ENCODE data around the gene ERCC6L. TPM values are rescaled to one million over a fixed set of nuclear protein-coding genes. Genes with fewer than 3 reads are reported as not detected.

The ERCC6L gene
- polyA plus RNA-seq, 1 donor (not counting 4 experiments of a cell fraction or from before 2014, with no cell fraction given), result 4.1 TPM

DNA sequence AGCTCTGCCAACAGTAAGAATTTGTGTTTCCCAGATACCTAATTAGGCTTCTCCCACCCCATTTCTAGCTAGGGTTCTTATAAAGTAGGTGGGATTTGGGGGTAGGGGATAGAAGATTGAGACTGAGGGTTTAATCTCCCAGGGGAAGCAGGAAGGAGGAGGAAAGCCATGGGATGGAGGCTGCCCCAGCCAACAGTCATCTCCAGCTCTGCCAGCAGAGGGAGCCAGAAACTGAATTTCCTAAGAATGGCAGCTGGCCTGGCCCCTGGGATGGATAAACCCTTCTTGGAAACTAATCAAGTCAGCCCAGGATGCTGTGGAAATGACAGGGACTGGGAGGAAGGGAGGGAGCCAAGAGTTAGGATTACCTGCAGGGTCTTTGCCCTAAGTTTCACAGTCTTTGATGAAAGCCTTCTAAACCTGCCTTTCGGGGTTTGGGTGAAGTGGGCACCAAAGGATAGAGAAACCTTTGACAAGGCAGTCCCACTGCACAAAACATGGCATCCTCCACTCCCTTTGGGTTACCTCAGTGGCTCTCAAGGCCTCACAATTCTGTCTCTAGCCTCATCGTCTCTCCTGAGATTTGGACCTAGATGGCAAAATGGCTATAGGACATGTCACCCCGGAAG is 6.7 kb upstream of the ERCC6L start:
- no peak for TF ChIP-seq EZH2 (IDR thresholded peaks at IDR 0.05; ENCODE audit: low read length)
- TF ChIP-seq, protein P1, sequence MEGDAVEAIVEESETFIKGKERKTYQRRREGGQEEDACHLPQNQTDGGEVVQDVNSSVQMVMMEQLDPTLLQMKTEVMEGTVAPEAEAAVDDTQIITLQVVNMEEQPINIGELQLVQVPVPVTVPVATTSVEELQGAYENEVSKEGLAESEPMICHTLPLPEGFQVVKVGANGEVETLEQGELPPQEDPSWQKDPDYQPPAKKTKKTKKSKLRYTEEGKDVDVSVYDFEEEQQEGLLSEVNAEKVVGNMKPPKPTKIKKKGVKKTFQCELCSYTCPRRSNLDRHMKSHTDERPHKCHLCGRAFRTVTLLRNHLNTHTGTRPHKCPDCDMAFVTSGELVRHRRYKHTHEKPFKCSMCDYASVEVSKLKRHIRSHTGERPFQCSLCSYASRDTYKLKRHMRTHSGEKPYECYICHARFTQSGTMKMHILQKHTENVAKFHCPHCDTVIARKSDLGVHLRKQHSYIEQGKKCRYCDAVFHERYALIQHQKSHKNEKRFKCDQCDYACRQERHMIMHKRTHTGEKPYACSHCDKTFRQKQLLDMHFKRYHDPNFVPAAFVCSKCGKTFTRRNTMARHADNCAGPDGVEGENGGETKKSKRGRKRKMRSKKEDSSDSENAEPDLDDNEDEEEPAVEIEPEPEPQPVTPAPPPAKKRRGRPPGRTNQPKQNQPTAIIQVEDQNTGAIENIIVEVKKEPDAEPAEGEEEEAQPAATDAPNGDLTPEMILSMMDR (optimal IDR thresholded peaks at IDR 0.05 in 1 of 3, IDR thresholded peaks at IDR 0.05 in 1 of 3, conservative IDR thresholded peaks at IDR 0.05 in 1 of 3; ENCODE audit: extremely low read depth in 1 of 3, insufficient read depth in 2 of 3, low read length in 3 of 3), result peak; percentile 85 to 91 (median 89)
- Histone ChIP-seq H3K4me3 (ENCODE audit: control insufficient read depth in 2 of 3, extremely low read depth in 1 of 3, insufficient read depth in 2 of 3, low read depth in 1 of 3, low read length in 3 of 3) (no peak overlapping the region), H3K79me2 (ENCODE audit: control insufficient read depth, insufficient read depth, low read length) (no peaks in the 10 kb centered on the region), H3K27ac (ENCODE audit: control insufficient read depth, insufficient read depth, low read length) (no peak overlapping the region), H3K4me1 (ENCODE audit: control insufficient read depth, extremely low read depth, insufficient read depth, low read length) (no peaks in the 10 kb centered on the region), H3K9me1 (ENCODE audit: control insufficient read depth, extremely low read depth, insufficient read depth, low read length) (no peaks in the 10 kb centered on the region), H3K9ac (ENCODE audit: control insufficient read depth, extremely low read depth, insufficient read depth, low read length) (no peak overlapping the region), H3K27me3 (ENCODE audit: control insufficient read depth, extremely low read depth, insufficient read depth, low read length) (no peaks in the 10 kb centered on the region), H4K20me1 (ENCODE audit: control insufficient read depth, extremely low read depth, insufficient read depth, low read length) (no peaks in the 10 kb centered on the region), H3K4me2 (ENCODE audit: control insufficient read depth, extremely low read depth, insufficient read depth, low read depth, low read length) (no peak overlapping the region), H3K36me3 (ENCODE audit: control insufficient read depth in 2 of 2, extremely low read depth in 1 of 2, insufficient read depth in 2 of 2, low read length in 2 of 2) (no peaks in the 10 kb centered on the region), H3K9me3 (ENCODE audit: control insufficient read depth, low read depth, low read length) (no peaks in the 10 kb centered on the region), H2AFZ (ENCODE audit: control insufficient read depth, low read length) (no peak overlapping the region)
- no peak for DNase-seq (ENCODE audit: low read depth, low spot score)
- peak; percentile 39 for FAIRE-seq
- dilution Hi-C loops (cut with MboI; ENCODE audit: extremely low pct_ligation_motif_present, low sequenced_read_pairs), result no loop called here

DNA sequence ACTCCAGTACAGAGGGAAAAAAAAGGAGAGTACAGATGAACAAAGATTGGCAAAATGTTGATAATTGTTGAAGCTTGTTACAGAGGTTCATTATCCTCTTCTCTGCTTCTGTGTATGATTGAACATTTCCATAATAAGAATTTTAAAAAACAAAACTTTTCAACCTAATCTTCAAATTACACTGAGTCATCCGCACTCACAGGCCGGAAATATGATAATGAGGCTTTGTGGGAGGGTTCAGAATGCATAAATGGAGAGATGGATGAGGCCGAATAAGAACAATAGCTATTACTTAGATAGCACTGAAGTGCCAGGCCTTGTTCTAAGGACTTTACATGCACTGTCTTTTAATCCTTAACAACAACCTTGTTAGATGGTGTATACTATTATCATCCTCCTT is 4.6 kb upstream of the ERCC6L start:
- H3K9me1 ChIP-seq (ENCODE audit: control insufficient read depth, extremely low read depth, insufficient read depth, low read length), result no peaks in the 10 kb centered on the region
- no peaks in the 10 kb centered on the region for H3K9me3 ChIP-seq (ENCODE audit: control insufficient read depth, low read depth, low read length)
- FAIRE-seq, result no peak
- no peak overlapping the region for H3K4me2 ChIP-seq (ENCODE audit: control insufficient read depth, extremely low read depth, insufficient read depth, low read depth, low read length)
- H4K20me1 ChIP-seq (ENCODE audit: control insufficient read depth, extremely low read depth, insufficient read depth, low read length), result no peaks in the 10 kb centered on the region
- H3K27me3 ChIP-seq (ENCODE audit: control insufficient read depth, extremely low read depth, insufficient read depth, low read length), result no peaks in the 10 kb centered on the region
- no peak overlapping the region for H3K4me3 ChIP-seq (ENCODE audit: control insufficient read depth in 2 of 3, extremely low read depth in 1 of 3, insufficient read depth in 2 of 3, low read depth in 1 of 3, low read length in 3 of 3)
- DNase-seq (ENCODE audit: low read depth, low spot score), result no peak
- H3K9ac ChIP-seq (ENCODE audit: control insufficient read depth, extremely low read depth, insufficient read depth, low read length), result no peak overlapping the region
- H3K36me3 ChIP-seq (ENCODE audit: control insufficient read depth in 2 of 2, extremely low read depth in 1 of 2, insufficient read depth in 2 of 2, low read length in 2 of 2), result no peaks in the 10 kb centered on the region
- no peaks in the 10 kb centered on the region for H3K4me1 ChIP-seq (ENCODE audit: control insufficient read depth, extremely low read depth, insufficient read depth, low read length)
- peaks cover 1% of the 10 kb centered on the region for H3K79me2 ChIP-seq (ENCODE audit: control insufficient read depth, insufficient read depth, low read length)
- dilution Hi-C loops (cut with MboI; ENCODE audit: extremely low pct_ligation_motif_present, low sequenced_read_pairs), result no loop called here
- no peak overlapping the region for H3K27ac ChIP-seq (ENCODE audit: control insufficient read depth, insufficient read depth, low read length)
- TF ChIP-seq EZH2 (IDR thresholded peaks at IDR 0.05; ENCODE audit: low read length), result no peak
- TF ChIP-seq, protein P1 (optimal IDR thresholded peaks at IDR 0.05 in 1 of 3, IDR thresholded peaks at IDR 0.05 in 1 of 3, conservative IDR thresholded peaks at IDR 0.05 in 1 of 3; ENCODE audit: extremely low read depth in 1 of 3, insufficient read depth in 2 of 3, low read length in 3 of 3), result no peak
- H2AFZ ChIP-seq (ENCODE audit: control insufficient read depth, low read length), result no peak overlapping the region

Measured in keratinocyte (primary cell).